ENCODE measurements around the gene CIB4. TPM values are rescaled to one million over a fixed set of nuclear protein-coding genes. Genes with fewer than 3 reads are reported as not detected.

CIB4 gene
- total RNA-seq, 1 donor from 2014 or later, result not detected

DNA sequence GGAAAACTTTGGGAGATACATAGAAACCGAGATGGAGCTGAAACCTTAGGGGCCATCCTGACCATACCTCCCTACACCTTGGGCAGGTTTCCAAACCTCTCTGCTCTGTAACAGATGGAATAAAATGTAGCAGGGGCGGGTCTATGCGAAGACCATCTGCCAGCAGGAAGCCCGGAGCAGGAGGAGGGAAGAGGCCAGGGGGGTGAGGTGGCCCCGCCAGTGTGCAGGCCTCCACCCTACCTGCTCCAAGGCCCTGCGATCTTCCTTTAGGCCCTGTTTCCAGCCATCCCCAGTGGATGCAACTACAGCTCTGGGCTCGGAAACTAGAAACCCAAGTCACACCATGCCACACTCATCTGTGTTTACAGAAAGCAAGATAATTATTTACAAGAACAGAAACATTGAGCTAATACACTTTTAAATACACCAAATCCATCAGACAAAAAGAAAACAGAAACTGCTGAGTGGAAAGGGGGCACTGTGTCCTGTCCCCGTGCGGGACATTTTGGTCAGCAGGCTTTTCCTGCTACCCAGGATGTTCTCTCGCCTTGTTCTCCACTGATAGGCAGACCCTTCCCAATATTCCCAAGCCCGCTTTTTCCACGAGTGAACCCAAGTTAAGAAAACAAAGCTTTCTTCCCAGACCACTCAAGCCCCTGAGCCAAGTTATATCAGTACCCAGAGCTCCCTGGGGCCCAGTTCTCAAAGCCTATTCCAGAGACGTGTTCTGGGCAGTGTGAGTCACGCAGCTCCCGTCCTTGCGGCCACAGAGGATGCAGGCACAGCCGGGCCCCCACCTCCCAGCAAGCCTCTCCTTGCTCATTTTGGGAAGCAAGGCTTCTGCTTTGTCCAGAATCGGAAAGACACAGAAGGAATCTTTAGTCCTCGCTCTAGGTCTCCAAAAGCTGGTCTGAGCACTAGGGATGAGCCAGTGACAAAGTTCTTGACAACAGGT, 17.3 kb downstream of the CIB4 start:
- no peak for DNase-seq (ENCODE audit: low read depth in 2 of 2)

GRCh38 chr2:26621469-26622199, 19.5 kb downstream of the CIB4 start:
- no peak for DNase-seq (ENCODE audit: low read depth in 2 of 2)

GRCh38 chr2:26620031-26620605, 21.0 kb downstream of the CIB4 start:
- no peak for DNase-seq (ENCODE audit: low read depth in 2 of 2)

- DNase-seq (ENCODE audit: low read depth in 2 of 2), result no peak
Observed at GRCh38 chr2:26619521-26619951, 21.6 kb downstream of the CIB4 start.

- no peak for DNase-seq (ENCODE audit: low read depth in 2 of 2)
Observed at GRCh38 chr2:26619096-26619495, 22.1 kb downstream of the CIB4 start.

DNA sequence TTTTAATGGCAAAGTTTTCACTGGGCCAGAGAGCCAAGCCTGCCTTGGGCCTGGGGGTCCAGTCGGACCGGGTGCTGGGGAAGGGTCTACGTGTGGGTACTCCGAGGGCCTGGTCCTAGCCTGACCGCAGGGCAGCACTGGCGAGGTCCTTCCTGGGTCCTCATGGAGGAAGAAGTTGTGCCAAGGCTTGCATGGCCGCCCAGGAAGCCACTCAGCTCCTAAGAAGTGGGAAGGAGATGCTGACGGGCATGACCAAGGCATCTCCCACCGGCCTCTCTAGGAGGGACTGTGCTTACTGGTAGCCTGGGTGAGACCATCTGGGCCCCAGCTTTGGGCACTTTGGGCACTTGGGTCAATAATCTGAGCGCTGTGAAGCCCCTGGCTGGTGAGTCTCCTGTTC, 22.6 kb downstream of the CIB4 start:
- DNase-seq (ENCODE audit: low read depth in 2 of 2), result no peak

DNA sequence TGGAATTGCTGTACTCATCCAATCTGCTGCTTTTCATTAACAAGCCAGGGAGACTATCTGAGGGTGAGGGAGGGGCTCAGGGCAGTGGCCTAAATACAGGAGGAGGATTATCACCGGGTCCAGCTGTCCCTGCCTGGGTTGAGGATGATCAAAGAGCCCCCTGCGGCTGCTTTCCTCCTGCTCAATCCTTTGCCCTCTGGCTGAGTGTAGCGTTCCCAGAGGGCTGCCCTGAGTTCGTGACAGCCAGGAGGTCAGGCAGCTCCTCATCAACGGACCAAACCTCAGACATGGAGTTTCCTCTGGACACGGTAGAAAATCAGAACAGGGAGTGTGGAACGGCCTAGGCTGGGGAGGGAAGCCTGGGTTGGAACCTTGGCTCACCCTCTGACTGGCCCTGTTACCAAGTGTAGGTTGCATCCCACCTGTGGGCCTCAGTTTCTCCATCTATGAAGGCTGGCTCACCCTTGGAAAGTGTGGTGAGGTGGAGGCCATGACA, 23.5 kb downstream of the CIB4 start:
- no peak for DNase-seq (ENCODE audit: low read depth in 2 of 2)

GRCh38 chr2:26616706-26617587, 24.2 kb downstream of the CIB4 start:
- no peak for DNase-seq (ENCODE audit: low read depth in 2 of 2)

DNA sequence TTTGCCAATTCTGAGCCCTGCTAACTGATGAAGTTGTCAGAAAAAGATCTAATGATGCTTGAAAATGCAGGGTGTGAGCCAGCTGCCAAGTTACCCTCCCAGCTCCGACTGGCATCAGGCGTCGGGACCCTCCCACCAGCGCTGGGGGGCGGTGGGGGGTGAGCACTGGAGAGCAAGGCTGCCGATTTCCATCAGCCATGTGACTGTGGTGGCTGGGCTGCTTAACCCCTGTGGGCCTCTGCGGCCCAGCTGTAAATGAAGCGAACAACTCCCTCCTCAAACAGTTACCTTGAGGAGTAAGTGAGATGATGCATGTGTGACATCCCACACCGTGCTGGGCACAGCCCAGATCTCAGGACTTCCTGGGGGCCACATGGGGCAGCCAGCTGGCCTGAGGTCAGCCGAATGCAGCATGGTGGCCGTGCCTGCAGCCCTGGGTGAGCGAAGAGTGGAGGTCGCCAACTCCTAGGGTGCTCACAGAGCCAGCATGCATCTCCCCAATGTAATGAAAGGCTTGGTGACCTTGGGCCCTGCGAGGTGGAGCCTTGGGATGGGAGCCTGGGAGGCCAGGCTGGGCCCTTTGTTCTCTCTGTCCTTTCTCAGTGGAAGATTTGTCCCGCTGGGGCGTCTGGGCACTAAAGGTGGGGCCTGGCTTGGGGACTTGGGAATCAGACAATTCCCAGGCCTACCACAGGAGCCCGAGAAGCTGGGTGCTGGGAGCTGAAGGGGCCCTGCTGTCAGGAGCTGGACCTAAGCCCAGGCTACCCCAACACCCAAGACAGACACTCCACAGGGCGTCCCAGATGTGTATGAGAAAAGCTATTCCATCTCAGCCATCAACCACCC, 25.1 kb downstream of the CIB4 start:
- no peak for DNase-seq (ENCODE audit: low read depth in 2 of 2)

DNA sequence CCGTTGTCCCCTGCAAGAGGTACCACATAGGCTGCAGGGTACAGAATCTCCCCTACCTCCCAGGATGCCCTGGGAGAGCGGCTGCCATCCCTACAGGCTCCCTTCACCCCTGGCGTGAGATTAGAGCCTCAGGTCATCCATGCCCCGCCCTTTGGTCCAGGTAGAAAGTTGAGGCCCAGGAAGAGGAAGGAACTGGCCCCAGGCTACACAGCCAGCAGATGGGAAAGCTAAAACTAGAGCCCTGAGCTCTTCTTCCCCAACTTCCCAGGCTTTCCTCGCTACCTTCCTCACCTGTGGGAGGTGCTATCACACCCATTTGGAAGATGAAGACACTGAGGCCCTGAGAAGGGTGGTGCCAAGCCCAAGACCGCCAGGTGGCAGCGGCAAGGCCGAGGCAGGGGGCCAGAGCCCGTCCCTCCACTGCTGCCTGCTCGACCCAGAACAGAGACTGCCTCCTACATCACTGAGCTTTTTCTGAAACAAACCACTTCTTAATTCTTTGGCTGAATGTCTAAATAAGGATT, 25.8 kb downstream of the CIB4 start:
- no peak for DNase-seq (ENCODE audit: low read depth in 2 of 2)

- no peak for DNase-seq (ENCODE audit: low read depth in 2 of 2)
Observed at GRCh38 chr2:26614216-26615138, 26.7 kb downstream of the CIB4 start.

DNA sequence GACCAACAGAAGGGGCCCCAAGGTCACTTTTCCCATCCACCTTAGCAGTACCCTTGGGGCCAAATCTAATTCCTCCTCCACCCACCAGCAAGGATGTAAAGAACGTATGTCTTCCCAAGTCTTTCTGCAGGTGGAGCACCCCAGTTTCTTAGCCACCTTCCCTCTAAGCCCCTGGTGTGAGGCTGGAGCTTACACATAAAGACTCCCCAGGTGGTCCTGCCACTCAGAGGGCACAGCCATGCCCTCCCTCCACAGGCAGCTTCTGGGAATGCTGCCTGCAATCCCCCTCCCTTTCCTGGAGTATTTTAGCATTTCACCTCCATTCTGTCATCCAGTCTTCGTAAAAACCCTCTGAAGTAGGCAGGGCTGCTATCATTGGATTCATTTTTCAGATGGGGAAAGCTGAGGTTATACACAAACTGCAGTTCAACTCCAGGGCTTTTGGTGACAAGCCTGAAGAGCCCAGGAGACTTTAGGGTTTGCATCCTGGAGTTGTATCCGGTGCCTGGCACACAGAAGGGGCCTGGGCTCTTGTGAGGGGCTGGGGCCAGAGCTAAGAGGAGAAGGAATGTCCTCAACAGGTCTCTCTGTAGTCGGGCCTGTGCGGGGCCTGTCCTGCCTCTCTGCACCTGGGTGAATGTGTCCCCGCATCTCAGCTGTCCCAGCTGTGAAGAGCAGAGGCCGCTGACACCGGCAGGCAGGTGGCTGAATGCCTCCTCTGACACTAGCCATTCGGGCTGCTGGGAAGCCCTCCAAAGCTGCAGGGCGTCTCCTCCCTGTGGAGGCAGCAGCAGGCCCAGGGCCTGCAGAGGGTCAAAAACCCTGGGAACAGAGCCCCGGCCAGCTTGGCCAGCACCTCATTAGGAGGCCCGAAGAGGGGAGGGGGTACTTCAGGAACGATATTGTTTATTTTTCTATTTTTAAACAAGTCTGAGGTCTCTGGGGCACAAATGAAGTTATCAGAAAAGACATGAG, 27.6 kb downstream of the CIB4 start:
- no peak for DNase-seq (ENCODE audit: low read depth in 2 of 2)

DNA sequence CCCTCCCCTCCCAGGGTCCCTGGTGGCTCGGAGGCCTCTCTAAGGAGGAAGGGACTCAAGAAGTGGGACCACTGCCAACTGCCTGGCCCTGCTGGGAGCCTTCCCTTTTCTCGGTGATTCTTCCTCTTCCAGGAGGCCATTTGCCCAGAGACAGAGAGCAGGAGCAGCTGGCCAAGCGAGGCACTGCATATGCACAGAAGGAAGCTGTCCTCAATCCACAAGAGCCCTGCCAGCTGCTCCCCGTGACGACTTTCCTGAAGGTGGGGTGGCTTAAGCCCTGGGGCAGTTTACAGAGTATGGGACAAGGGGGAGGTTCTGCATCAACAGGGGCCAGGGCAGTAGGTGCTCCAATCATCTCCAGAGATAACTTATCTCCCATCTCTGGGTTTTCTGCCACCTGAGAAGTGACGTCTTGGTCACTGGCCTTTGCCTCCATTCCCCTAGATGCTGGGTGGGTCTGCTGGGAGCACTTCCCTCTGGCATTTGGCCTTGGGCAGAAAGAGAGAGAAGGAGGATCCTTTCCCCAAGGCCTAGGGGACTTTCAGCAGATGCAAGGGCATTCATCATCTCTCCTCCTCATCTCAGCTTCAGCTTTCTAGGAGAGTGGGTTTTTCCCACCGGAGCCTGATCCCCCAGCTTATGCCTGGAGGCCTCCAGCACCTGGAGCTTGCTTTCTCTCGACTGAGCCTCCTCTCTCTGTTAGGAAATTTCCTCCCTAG, 28.5 kb downstream of the CIB4 start:
- no peak for DNase-seq (ENCODE audit: low read depth in 2 of 2)

GRCh38 chr2:26612034-26612433, 29.1 kb downstream of the CIB4 start:
- DNase-seq (ENCODE audit: low read depth in 2 of 2), result no peak

DNA sequence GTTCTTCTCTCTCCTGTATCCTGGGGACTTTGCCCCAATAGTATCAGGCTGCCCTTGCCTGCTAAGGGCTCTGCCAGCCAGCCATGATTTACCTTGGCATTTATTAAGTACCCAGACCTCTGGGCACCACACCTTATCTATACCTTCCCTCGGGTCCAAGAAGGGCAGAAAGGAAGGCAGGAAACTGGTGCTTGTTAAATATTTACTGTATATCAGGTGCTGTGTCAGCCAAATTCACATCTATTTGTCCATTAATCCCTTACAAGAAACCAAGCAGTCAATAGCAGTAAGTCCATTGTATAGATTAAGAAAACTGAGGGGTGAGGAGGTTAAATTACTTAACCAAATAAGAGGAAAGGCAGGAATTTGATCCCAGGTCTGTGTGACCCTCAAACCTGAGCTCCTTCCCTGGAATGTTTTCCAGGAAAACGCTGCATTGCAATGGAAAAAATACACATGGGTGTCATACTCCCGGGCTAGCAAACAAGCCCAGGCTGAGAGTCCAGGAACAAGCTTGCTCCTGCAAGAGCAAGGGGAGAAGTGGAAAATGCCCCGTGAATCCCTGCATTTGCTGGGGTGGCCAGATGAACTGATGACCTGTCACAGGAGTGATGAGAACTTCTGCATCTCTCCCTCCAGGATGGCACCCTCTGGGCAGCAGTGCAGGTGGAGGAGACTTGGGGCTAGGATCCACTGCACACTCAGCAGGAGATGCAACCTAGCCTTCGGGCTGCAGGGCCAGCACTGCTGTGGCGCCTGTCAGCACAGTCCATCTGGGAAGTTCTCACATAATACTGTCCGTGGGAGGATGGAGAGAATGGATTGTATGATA, 30.4 kb downstream of the CIB4 start:
- DNase-seq (ENCODE audit: low read depth in 2 of 2), result no peak

GRCh38 chr2:26609839-26610277, 31.3 kb downstream of the CIB4 start:
- no peak for DNase-seq (ENCODE audit: low read depth in 2 of 2)
